GM21526 (cell line): Measurements from ENCODE around the gene MEGF6.

Experiments
- ATAC-seq: cut with Tn5 transposase; IDR thresholded peaks from one replicate; pipeline ENCODE4 v1.9.1; 2021; ENCODE audit warnings: moderate library complexity; ENCODE audit not compliant: unreplicated experiment, low FRiP score

The MEGF6 gene

GRCh38 chr1:3560251-3560871 is 50.9 kb downstream of the MEGF6 start:
- ATAC-seq = no peak

DNA sequence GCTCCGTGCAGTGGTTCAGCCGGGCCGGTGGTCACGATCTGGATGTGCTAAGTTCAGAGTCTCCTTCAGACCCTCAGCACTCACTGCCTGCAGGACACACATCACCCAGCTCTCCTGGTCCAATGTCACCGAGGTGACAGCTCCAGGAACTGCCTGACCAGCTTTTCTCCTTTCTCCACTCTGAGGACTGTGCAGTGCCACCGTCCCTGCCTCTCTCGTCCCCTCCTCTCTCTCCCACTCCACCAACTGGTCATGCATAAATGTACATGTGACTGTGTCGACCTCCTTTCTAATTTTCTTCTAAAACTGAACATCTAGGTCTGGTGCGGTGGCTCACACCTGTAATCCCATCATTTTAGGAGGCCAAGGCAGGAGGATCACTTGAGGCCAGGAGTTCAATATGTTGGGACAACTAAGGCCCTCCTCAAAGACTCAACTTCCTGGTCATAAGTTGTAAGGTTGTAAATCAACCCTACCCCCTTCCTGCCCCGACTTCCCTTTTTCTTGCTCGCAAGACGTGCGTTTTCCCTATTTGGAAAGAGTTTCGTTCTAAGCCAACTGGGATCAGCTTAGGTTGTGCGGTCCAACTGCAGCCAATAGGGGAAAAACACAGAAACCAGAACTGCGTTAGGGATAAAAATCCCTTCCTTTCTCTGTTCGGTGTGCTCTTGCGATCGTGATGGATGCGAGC is 53.1 kb downstream of the MEGF6 start:
- no peak for ATAC-seq

- no peak for ATAC-seq
Observed at GRCh38 chr1:3557366-3557765, 53.9 kb downstream of the MEGF6 start.

DNA sequence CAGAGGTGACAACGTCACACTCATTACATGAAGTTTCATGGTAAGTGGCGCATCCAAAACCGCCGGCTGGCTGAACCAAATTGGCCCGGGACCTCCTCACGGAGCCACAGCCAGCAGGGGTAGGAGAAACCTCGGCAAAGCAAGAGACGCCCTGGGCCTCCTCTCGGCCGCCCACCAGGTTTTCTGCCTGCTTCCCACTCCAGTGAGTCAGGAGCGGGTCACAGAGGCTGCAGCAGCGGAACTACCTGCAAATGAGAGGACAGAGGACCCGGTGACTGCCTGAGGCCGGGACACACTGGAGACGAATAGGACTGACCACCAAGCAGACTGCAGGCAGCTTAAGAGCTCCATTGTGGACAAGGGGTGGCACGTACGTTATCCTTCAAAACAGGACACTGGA is 55.0 kb downstream of the MEGF6 start:
- no peak for ATAC-seq

- no peak for ATAC-seq
Observed at GRCh38 chr1:3555131-3555920, 56.0 kb downstream of the MEGF6 start.

- ATAC-seq = no peak
Observed at GRCh38 chr1:3553940-3554223, 57.4 kb downstream of the MEGF6 start.

- ATAC-seq = no peak
Observed at GRCh38 chr1:3553166-3553939, 58.0 kb downstream of the MEGF6 start.

DNA sequence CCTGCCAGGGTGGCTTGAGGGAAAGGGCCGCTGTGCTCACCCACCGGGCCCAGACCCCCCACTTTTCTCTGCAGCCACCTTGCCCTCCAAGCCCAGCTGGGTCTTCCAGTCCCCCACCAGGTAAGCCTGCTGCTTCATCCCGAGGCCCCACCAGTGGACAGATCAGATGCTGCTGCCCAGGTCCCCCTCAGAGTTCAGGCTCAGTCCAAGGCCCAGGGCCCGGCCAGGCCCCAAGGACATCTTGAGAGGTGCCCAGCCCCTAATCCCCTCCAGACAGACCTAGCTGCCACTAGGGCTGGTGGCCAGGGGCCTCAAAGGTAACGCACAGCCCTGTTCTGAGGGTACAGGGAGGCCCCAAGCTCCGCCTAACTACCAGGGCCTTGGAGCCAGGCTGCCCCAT is 58.6 kb downstream of the MEGF6 start:
- ATAC-seq = no peak

GRCh38 chr1:3552176-3552575 is 59.1 kb downstream of the MEGF6 start:
- no peak for ATAC-seq

DNA sequence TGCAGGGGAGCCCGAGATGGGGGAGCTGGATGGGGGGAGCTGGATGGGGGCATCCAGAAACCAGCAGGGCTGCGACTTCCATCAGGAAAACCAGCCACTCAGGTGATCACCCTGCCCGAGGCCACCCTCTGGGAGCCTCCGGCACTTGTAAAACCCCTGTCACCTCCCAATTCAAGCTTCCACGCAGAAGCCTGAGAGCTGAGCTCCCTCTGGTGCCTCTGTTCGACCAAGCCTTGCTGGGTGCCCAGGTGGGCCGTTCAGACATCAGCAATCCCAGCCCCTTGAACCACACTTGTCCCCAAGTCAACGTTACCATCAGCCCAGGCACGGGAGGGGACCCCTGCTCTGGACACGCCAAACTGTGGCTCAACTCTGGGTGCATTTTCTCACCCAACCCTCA is 59.6 kb downstream of the MEGF6 start:
- ATAC-seq = no peak

DNA sequence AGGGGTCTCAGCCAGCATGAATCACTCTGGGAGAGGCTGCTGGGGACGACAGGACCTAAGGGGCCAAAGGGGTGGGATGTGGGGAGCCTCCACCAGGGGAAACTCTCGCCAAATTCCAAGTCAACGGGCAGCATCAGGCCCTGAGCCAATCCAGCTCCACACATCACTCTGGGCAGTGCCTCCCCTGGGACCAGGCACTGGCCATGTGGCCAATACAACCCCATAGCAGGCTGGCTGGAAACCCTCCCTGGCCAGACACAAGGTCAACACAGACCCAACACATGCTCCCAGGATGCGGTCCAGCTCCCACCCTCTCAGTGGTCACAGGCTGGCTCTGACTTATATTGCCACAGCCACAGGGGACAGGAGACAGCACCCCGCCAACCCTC is 60.0 kb downstream of the MEGF6 start:
- ATAC-seq = no peak

DNA sequence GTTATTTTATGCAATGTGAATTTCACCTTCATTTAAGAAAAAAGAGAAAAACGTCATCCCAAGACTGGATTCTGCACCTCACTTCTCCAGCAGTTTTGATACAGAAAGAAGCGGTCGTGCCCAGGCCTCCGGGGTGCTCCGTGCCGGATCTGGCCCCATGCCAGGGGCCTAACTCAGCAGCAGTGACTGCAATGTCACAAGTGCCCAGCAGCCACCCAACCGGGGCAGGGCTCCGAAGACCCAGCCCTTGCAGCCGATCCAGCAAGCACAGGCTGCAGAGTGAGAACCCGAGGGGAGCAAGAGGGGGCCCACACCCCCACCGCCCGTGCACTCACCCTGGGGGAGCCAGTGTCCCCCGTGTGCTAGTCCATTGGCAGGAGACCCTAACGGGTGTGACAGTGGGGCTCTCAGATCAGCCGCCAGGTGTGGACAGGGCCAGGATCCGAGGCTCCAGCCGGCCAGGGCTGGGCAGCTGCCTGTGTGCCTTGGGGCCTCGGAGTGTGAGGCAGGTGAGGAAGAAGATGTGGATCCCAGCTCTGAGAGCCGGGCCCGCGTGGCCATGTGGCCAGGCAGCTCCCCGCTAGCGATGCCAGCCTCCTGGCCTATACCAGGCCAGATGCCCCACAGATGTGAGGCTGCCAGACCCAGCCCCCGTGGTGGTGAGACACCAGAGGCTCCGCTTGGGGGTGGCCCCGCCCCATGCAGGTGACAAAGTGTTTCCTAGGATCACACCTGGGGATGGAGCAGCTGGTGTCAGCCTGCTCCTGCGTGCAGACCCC is 60.6 kb downstream of the MEGF6 start:
- no peak for ATAC-seq

DNA sequence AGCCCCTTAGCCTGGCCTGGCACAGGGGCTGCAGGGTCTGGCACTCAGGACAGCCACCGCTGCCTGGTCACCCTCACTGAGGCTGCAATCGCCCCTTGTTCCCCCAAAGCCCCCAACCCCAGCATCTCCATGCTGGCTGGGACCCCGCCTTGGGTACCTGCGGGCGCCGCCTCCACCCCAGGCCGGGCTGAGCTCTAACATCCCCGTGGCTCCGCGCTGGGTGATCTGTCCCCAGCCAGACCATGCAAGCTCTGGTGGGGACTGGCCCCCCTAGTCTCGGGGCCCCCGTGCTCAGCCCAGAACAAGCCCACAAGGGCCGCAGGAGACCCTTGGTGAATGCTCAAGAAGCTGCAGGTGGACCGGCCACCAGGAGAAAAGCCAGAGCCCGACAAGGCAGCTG is 62.4 kb downstream of the MEGF6 start:
- no peak for ATAC-seq

DNA sequence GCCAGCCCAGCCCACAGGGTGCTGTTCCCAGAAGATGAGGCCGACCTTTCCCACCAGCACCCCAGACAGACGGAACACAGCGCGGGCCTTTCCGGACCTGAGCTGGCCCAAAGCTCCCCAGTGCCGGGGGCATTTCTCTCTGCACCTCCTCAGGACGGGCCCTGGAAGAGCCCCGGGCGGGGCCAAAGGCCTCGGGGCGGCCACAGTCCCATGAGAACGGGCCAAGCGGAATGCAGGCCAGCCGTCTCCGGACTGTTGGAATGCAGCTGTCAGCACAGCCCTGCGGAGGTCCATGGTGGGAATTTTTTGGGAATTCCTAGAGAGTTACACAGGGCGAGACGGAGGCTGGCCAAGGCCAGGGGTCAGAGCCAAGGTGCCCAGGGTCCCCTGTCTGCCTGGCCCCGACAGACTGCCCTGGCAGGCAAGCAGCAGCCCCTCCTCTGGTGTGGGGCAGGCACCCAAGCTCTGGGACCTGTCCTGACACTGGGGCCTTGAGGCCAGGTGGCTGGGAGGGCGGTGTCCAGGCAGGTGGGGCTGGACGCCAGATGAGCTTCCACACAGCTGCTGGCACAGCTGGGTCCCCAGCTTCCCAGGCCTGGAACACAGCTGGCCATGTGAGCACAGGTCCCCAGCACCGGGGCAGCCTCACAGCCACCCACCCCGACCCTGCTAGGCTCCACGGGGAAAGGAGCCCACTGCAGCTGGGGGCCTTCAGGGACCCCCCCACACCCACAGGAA is 63.0 kb downstream of the MEGF6 start:
- ATAC-seq = no peak

DNA sequence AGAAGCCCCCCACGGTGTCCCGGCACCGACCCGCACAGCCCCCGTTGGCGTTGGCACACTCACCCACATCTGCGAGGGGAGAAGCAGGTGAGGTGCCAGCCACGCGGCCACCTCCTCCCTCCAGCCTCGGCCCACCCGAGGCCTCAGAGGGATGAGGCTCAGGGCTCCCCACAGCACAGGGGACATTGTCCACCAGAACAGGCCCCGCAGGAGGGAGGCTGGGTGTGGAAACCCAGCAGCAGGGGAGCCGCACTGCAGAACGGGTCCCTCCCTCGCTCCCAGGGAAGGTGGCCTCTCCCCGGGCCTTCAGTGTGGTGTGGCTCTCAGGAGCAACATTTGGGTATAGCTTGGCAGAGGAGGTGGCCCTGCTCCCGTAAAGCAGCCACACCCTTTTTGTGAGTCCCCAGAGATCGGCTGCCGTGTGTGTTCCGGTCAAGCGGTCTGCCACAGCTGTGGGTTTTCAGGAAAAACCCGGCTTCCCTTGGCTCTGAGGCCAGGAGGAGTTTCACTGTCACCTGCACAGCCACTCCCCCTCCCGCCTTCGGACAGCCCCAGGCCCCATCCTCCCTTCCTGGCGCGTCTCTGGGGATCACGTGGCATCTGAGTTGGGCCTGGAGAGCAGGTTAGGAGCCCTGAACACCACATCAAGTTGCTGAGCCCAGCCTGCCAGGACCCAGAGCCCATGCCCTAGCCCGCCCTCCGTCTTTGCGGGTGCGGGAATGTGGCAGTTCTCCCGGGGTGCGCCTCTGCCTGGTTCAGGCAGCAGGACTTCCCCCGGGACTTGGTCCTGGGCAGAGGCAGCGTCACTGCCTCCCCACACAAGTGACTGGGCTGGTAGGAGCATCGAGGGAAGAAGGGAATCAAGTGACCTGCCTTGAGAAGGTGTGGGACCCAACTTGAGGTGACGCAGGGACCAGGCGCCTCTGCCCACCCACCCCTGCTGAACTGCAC is 64.0 kb downstream of the MEGF6 start:
- ATAC-seq = no peak

DNA sequence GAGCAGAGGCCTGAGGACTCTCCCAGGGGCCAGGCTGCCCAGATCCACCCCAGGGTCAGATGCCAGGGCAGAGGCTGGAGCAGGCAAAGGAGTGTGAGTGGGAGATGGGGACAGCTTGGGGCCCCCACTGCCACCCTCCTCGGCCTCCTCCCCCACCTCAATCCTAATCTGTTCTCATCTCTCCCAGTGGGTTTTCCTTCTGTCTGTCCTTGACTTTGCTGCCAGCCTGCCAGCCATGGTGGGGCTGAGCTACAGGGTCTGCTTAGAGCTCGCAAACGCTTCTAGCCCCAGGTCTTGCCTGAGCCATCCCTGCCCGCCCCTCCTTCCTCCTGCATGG is 65.3 kb downstream of the MEGF6 start:
- no peak for ATAC-seq

- no peak for ATAC-seq
Observed at GRCh38 chr1:3545363-3546047, 65.8 kb downstream of the MEGF6 start.
